Measurements from ENCODE around the gene SLC17A4. TPM values are rescaled to one million over a fixed set of nuclear protein-coding genes. Genes with fewer than 3 reads are reported as not detected.

The SLC17A4 gene
- total and polyA plus RNA-seq, 8 donors: 0.58 to 12.7 (median 1.5) TPM; not detected in 5

- DNase-seq: no peak
- Histone ChIP-seq H3K9me3 (no peaks in the 10 kb centered on the region), H3K36me3 (no peaks in the 10 kb centered on the region), H3K27me3 (no peaks in the 10 kb centered on the region), H3K4me3 (no peak overlapping the region), H3K27ac (no peak overlapping the region), H3K4me1 (no peaks in the 10 kb centered on the region)
- TF ChIP-seq CTCF (IDR thresholded peaks at IDR 0.05) (no peak), POLR2A (IDR thresholded peaks at IDR 0.05) (no peak), EP300 (IDR thresholded peaks at IDR 0.05) (no peak), POLR2AphosphoS5 (IDR thresholded peaks at IDR 0.05) (no peak)
- intact Hi-C loops (cut with DNase I; ENCODE audit: low total_unique reads): no loop called here
These were observed 1.5 kb upstream of the SLC17A4 start for GRCh38 chr6:25753079-25753478.

GRCh38 chr6:25755483-25755882, 941 bp downstream of the SLC17A4 start:
- no peak for TF ChIP-seq CTCF (IDR thresholded peaks at IDR 0.05)
- no peak for TF ChIP-seq POLR2A (IDR thresholded peaks at IDR 0.05)
- no peak for TF ChIP-seq EP300 (IDR thresholded peaks at IDR 0.05)
- TF ChIP-seq POLR2AphosphoS5 (IDR thresholded peaks at IDR 0.05): no peak
- no peak overlapping the region for H3K4me3 ChIP-seq
- H3K4me1 ChIP-seq: no peaks in the 10 kb centered on the region
- intact Hi-C loops (cut with DNase I; ENCODE audit: low total_unique reads): no loop called here
- no peaks in the 10 kb centered on the region for H3K9me3 ChIP-seq
- no peaks in the 10 kb centered on the region for H3K36me3 ChIP-seq
- DNase-seq: peak in 1 of 2 donors; percentile 3
- no peak overlapping the region for H3K27ac ChIP-seq
- no peaks in the 10 kb centered on the region for H3K27me3 ChIP-seq
- WGBS, 5 donors: 86 to 98% (median 97%) methylated on average over 1 of the region's 1 CpG

GRCh38 chr6:25756382-25757363, 2.1 kb downstream of the SLC17A4 start:
- no peak overlapping the region for H3K4me3 ChIP-seq
- H3K36me3 ChIP-seq: no peaks in the 10 kb centered on the region
- 81 to 87% (median 85%) methylated on average over 9 of the region's 9 CpGs for WGBS, 5 donors
- intact Hi-C loops (cut with DNase I; ENCODE audit: low total_unique reads): no loop called here
- TF ChIP-seq POLR2A (IDR thresholded peaks at IDR 0.05): no peak
- TF ChIP-seq EP300 (IDR thresholded peaks at IDR 0.05): no peak
- TF ChIP-seq CTCF (IDR thresholded peaks at IDR 0.05): no peak
- no peak for TF ChIP-seq POLR2AphosphoS5 (IDR thresholded peaks at IDR 0.05)
- no peaks in the 10 kb centered on the region for H3K9me3 ChIP-seq
- no peak overlapping the region for H3K27ac ChIP-seq
- H3K27me3 ChIP-seq: no peaks in the 10 kb centered on the region
- no peak for DNase-seq
- no peaks in the 10 kb centered on the region for H3K4me1 ChIP-seq

- Histone ChIP-seq H3K27ac (no peak overlapping the region), H3K9me3 (no peaks in the 10 kb centered on the region), H3K36me3 (no peaks in the 10 kb centered on the region), H3K27me3 (no peaks in the 10 kb centered on the region), H3K4me1 (no peaks in the 10 kb centered on the region), H3K4me3 (no peak overlapping the region)
- TF ChIP-seq POLR2AphosphoS5 (IDR thresholded peaks at IDR 0.05) (no peak), POLR2A (IDR thresholded peaks at IDR 0.05) (no peak), CTCF (IDR thresholded peaks at IDR 0.05) (no peak)
- intact Hi-C loops (cut with DNase I; ENCODE audit: low total_unique reads): no loop called here
- DNase-seq: no peak
- WGBS, 5 donors: 69 to 89% (median 82%) methylated on average over 6 of the region's 6 CpGs
These were observed 3.5 kb downstream of the SLC17A4 start for GRCh38 chr6:25757936-25758642.

Measured in stomach (tissue), 9 donors.